NCI-H748 (cell line): ENCODE data around the gene CCNT1.
"Not testable (repeated sequence)": the region's sequence is repeated elsewhere in the genome, so short reads cannot be mapped to it uniquely, and the experiment has no call there.

Experiments
- DNase-seq: peaks from one replicate; lab custom pipeline; 2025; ENCODE audit not compliant: unreplicated experiment; lab: John Stamatoyannopoulos, UW

Gene CCNT1

GRCh38 chr12:48716493-48717251, at the start of gene CCNT1:
TSS of gene CCNT1 (minus strand) at chr12:48716707. CDS start at chr12:48716675, 32 bp downstream.
- DNase-seq = peak; percentile 100

DNA sequence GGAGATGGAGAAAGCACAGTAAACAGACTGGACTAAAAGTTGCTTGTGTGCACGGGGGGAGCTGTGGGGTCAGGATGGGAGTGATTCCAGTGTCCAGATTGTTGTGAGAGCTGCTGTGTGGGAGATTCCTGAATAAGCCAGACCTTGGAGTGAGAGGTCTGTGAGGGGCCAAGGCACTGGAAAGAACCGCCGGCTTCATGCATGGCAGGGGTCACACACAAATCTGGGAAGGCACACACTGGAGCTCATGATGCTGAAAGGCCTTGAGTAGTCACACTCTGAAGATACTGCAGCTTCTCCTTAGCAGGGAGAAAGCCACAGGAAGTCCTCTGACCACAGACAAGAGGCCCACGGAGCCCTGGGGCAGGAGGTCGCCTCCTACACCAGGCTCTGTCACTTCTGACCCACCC, 49.3 kb upstream of the CCNT1 start:
- no peak for DNase-seq

GRCh38 chr12:48764521-48764920, 48.0 kb upstream of the CCNT1 start:
- DNase-seq = no peak

DNA sequence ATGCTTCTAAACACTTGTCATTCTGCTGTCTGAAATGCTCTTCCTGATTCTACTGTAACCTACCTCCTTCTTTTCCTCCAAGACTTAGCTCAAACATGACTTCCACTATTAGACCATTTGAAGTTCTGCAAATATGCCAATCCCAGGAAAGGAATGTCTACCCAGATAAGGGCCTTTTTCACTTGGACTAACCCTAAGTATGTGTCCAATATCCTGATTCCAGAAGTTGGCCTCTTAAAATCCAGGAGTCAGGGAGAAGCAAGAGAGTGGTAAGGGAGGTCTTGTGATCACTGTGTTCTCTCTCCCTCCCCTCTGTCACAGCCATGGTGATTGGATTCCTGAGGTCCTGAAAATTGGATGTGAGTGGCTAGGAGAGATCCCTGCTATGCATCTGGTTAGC, 42.2 kb upstream of the CCNT1 start:
- no peak for DNase-seq

GRCh38 chr12:48758186-48758585, 41.7 kb upstream of the CCNT1 start:
- no peak for DNase-seq

GRCh38 chr12:48750769-48751356, 34.4 kb upstream of the CCNT1 start:
- no peak for DNase-seq

GRCh38 chr12:48750215-48750614, 33.7 kb upstream of the CCNT1 start:
- no peak for DNase-seq

DNA sequence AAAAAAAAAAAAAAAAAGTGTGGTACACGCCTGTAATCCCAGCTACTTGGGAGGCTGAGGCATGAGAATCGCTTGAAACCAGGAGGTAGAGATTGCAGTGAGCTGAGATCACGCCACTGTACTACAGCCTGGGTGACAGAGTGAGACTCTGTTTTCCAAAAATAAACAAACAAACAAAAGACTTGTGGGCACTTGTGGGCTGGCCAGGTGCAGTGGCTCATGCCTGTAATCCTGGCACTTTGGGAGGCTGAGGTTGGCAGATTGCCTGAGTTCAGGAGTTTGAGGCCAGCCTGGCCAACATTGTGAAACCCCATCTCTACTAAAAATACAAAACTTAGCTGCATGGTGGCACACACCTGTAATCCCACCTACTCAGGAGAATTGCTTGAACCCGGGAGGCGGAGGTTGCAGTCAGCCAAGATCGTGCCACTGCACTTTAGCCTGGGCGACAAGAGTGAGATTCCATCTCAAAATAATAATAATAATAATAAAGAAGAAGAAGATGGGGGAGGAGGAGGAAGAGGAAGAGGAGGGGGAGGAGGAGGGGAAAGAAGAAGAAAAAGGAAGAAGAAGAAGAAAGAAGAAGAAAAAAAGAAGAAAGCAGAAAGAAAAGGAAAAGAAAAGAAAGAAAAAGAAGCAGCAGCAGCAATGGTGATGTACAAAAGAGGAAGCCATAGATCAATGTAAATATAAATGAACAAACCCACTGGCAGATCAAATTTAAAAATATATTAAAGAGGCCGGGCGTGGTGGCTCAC, 27.9 kb upstream of the CCNT1 start:
- DNase-seq = no peak

- no peak for DNase-seq
Measured at GRCh38 chr12:48739618-48740269, 23.2 kb upstream of the CCNT1 start.

DNA sequence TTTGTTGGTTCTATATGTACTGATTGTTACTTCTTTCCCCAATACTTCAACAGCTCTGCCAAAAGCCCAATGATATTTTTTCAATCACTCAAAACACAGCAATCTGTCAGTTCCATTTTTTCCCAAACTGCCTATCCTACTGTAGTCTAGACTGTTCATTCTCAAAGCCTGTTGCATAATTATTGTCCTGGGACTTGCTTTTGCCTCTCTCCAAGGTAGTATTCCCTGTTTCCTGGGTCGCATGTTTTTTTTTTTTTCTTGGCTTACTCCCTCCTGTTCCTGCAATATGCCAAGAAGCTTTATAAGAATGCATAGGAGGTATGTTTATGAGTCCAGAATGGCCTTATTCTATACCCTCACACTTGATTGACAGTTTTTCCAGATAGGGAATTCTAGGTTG, 19.9 kb upstream of the CCNT1 start:
- no peak for DNase-seq

GRCh38 chr12:48728807-48729206, 12.3 kb upstream of the CCNT1 start:
- DNase-seq = no peak

DNA sequence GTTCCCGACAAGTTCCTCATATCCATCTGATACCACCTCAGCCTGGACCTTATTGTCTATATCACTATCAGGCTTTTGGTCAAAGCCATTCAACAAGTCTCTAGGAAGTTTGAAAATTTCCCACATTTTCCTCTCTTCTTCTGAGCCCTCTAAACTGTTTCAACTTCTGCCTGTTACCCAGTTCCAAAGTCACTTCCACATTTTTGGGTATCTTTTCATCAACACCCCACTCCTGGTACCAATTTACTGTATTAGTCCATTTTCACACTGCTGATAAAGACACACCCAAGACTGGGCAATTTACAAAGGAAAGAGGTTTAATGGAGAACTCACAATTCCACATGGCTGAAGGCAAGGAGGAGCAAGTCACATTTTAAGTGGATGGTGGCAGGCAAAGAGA, 4.2 kb upstream of the CCNT1 start:
- DNase-seq = not testable (repeated sequence)

GRCh38 chr12:48720171-48720570, 3.7 kb upstream of the CCNT1 start:
- not testable (repeated sequence) for DNase-seq

DNA sequence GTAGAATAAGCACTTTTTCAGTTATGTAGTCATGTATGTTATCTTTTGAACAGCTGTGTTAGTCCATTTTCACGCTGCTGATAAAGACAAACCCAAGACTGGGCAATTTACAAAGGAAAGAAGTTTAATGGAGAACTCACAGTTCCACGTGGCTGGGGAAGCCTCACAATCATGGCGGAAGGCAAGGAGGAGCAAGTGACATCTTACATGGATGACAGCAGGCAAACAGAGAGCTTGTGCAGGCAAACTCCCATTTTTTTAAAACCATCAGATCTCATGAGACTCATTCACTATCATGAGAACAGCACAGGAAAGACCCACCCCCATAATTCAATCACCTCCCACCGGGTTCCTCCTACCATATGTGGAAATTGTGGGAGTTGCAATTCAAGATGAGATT, 2.5 kb upstream of the CCNT1 start:
- DNase-seq = not testable (repeated sequence)

DNA sequence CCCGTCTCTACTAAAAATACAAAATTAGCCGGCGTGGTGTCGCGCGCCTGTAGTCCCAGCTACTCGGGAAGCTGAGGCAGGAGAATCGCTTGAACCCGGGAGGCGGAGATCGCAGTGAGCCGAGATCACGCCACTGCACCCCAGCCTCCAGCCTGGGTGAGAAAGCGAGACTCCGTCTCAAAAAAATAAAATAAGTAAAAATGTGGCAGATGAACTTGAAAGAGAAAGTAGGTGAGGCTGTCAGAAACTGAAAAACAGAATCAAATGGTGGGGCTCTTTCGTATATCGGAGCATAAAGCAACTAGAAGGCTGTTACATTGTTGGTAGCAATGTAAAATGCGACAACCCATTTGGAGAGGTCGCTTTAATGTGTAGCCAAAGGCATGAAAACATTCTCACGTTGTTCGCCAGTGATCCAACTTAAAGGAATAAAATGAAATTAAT, 767 bp upstream of the CCNT1 start:
- DNase-seq = peak; percentile 26

GRCh38 chr12:48716168-48716492, 377 bp downstream of the CCNT1 start:
- no peak for DNase-seq

DNA sequence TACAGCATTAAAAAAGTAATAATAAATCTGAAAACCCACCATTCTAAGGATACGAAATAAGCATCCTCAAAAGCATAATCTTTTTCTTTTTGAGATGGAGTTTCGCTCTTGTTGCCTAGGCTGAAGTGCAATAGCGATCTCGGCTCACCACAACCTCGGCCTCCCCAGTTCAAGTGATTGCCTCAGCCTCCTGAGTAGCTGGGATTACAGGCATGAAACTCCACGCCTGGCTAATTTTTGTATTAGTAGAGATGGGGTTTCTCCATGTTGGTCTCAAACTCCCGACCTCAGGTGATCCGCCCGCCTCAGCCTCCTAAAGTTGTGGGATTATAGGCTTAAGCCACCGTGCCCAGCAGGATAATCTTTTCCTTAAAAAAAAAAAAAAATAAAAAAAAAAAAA, 4.3 kb downstream of the CCNT1 start:
- DNase-seq = no peak

- not testable (repeated sequence) for DNase-seq
Measured at GRCh38 chr12:48698822-48699221, 17.7 kb downstream of the CCNT1 start.

- no peak for DNase-seq
Measured at GRCh38 chr12:48696626-48697025, 19.9 kb downstream of the CCNT1 start.

- no peak for DNase-seq
Measured at GRCh38 chr12:48695859-48696258, 20.6 kb downstream of the CCNT1 start.

DNA sequence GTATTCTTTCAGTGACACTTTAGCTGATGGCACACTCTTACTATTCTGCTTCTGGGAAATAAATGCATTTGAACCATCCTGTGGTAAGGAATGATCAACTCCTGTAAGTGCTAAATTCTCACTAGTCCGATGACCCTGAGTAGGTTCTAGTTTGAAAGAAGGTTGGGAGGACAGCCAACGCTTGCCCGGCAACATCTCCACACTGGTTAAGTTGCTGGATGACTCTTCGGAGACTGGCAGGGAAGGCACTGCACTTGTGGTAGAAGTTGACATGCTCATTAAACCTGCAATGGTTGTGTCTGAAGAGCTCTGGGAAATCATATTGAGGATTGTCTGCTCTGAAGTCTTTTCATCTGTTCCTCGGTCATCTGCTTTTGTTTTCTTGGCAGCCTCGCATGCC, 22.5 kb downstream of the CCNT1 start:
- no peak for DNase-seq

GRCh38 chr12:48693572-48693971, 22.9 kb downstream of the CCNT1 start:
- no peak for DNase-seq
